SKM-1 treated with dmso at 0.1 percent for 144 hours (cell line): Measurements from ENCODE around the gene NUP42.
"Not testable (repeated sequence)": the region's sequence is repeated elsewhere in the genome, so short reads cannot be mapped to it uniquely, and the experiment has no call there.

ENCODE experiments used
- DNase-seq: peaks from one replicate; lab custom pipeline; 2025; ENCODE audit not compliant: unreplicated experiment; lab: John Stamatoyannopoulos, UW

The NUP42 gene

DNA sequence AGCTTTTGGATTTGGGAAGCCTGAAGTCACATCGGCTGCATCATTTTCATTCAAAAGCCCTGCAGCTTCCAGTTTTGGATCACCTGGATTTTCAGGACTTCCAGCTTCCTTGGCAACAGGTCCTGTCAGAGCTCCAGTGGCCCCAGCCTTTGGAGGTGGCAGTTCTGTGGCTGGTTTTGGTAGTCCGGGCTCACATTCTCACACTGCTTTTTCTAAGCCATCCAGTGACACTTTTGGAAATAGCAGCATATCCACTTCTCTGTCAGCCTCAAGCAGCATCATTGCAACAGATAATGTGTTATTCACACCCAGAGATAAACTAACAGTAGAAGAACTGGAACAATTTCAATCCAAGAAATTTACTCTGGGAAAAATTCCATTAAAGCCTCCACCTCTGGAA is 18.5 kb downstream of the NUP42 start:
- no peak for DNase-seq

DNA sequence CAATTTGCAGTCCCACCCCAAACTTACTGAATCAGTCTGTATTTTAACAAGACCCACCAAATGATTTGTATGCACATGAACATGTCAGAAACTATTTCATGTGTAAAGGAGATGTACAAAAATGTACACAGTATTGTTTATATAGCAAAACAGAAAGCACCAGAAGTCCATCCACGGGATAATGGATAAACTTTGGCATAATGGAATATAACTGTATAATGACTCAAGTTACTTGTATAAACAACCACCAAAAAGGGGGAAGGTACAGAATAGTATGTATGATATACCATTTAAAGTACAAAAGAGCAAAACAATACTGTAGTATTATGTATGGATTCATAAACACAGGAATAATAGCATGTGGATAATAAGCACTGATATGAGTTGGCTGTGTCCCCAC is 22.4 kb downstream of the NUP42 start:
- DNase-seq: no peak

DNA sequence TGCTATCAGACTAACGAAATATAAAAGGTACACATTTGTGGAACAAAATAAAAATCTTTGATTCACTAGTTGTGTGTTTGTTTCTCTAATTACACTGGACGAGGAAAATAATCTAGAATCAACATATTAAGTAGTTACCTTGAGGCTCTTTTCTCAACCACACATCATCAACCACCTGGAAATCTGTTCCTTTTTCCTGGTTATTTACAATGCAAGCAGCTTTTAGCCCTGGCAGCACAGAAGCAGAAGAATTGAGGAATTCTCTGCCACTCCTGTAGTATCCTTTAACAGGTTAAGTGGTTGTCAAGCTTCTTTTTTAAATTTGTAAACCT is 23.7 kb downstream of the NUP42 start:
- DNase-seq: no peak

DNA sequence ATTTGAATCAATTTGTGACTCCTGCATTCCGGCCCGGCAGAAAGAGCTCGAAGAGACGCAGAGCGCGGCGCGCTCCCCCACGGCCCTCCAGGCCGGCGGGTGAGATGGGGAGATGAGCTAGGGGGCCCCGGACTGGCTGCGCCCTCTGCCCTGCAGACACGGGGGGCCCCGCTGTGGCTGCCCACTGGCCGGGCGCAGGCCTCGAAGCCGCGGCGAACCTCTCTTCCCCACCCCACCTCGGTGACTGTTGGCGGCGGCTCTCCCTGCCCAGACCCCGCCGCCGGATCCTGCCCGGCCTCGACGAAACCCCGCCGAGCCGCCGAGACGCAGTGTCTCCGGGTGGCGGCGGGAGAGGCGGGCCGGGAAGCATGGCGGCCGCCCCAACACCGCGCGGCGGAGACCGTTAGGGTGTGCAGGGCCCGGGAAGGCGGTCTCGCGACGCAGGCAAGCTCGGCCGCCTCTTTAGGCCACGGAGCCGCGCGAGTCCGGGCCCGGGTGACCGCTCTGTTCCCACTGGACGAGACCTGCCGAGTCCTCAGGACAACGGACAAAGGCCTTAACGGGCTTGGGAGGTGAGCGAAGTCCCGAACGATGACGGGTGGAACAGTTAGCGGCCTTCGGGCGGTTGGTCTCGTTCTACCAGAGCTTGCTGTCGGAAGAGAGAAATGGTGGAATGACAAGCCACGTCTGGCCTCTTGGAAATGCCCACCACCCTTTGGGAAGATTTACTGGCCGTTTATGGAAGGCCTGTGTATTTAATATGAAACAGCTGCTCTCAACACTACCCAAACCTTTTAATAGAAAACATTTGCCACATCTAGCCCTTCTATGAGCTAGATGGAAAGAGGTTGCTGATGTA is 24.3 kb downstream of the NUP42 start:
- no peak for DNase-seq

DNA sequence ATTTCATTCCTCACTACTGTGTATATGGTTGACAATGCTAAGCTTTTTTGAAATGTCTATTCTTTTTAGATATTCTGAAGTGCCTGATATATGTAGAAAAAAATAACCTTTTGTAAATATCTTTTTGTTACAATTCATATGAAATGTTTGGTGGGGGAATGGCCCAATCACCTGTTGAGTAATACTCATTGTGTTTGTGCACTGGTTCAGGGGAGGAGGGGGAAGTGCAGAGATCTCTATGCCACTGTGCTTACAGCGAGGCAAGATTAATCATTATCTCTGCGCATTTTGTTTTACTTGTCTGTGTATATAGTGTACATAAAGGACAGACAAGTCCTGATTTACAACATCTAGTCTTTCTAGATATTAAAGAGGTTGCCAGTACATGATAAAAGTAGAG is 25.2 kb downstream of the NUP42 start:
- DNase-seq: peak; percentile 2

DNA sequence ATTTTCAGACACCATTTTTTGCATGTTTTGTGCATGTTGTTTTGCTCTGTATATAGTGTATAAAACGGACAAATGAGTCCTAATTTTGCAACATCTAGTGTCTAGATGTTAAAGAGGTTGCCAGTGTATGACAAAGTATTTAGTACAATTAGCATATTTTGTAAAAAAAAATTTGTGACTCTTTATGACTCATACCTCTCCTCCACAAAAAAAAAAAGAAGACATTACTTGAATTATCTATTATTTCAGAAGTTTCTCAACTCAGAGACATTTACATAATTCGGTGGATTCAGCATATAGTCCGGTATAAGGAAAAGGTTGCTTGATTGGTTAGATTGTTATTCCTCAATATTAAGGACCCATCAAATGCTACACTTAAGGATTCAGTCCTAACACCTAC is 26.0 kb downstream of the NUP42 start:
- no peak for DNase-seq

DNA sequence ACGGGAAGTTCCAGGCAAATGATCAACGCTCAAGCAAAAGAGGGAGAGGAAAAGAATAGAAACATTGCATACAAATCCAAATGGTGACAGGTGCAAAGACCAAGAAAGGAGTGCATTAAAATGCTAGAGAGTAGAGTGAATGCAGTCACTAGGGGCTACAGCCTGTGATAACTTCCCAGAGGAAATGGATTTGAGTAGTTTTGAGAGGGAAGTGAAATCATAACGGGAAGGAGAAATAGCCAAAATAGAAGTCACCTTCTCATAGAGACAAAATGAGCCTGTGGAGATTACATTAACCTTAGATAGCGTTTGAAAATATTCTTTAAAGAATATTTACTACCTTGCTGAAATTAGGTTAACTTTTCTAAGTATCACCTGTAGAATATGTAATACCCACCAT is 26.5 kb downstream of the NUP42 start:
- DNase-seq: peak; percentile 7

DNA sequence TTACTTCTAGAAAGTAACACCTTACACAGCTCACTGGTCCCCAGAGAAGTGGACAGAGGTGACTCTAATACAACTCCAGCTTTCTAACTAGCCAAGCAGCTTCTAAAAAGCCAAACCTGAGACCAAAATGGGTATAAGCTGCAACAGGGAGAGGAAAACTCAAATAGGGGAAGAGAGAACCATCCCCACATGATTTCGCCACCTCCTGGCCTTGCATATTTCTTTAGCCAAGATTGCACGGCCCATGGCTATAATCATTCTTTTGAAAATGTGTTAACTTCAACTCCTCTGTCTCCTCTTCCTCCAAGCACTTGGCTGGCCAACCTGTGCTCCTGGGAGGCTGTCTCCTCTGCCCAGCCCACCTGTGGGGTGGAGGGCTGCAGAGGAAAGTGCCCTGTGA is 28.7 kb downstream of the NUP42 start:
- DNase-seq: peak; percentile 71

DNA sequence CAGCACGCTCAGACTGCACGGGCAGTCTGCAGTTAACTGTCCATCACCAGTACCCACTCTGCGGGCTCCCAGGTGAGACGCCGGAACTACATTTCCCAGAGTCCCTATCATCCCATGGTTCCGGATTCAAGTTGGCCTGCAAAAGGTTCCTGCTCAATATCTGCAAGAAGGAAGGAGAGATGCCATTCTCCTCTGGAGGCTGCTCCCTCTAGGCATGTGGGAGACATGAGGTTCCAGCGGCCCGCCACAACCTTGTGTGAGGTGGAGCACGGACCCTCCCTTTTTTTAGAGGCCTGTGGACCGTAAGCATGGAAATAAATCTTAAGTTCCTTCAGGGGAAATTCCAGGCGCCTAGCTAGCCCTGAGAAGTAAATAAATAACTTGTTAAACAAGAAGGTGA is 29.7 kb downstream of the NUP42 start:
- no peak for DNase-seq

DNA sequence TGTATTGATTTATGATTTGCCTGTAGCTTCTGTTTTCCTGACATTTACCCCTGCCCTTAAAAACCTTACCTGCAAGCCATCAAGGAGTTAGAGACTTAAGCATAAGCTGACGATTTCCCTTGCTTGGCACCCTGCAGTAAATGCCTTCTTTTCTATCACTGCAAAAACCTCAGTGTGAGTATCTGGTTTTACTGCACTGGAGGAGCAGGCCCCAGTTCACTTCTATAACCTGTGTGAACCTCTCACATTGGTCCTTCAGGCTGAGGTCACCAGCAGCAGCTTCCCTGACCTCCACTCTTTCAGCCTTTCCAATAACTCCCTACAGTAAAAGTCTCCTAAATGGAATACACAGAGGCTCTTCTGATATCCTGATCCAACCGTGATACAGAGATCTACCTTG is 30.5 kb downstream of the NUP42 start:
- no peak for DNase-seq

DNA sequence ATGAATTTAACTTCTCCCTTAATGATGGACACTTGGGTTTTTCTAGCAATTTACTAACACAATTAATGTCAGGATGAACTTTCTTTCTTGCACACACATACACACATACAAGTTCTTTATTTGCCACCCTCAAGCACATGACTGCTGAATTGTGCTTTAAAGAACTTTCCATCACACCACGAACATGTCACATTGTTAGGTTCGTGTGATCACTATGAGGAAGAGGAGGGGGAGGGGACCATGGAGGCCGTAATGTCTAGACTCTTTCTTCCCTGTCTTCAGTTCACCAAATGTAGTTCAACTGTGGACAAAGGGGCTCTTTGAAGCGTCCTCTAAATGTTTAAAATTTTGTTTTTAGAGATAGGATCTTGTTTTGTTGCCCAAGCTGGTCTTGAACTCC is 31.0 kb downstream of the NUP42 start:
- DNase-seq: no peak

DNA sequence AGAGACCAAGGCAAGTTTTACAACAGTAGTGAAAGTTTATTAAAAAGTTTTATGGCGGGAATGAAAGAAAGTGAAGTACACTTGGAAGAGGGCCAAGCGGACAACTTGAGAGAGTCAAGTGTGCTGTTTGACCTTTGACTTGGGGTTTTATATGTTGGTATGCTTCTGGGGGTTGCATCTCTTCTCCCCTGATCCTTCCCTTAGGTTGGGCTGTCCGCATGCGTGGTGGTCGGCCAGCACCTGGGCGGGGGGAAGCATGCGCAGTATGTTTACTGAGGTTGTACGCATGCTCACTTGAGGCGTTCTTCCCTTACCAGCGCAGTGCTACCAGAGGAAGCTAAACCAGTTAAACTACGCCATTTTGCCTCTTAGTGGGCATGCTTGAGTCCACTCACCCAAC is 31.9 kb downstream of the NUP42 start:
- no peak for DNase-seq

DNA sequence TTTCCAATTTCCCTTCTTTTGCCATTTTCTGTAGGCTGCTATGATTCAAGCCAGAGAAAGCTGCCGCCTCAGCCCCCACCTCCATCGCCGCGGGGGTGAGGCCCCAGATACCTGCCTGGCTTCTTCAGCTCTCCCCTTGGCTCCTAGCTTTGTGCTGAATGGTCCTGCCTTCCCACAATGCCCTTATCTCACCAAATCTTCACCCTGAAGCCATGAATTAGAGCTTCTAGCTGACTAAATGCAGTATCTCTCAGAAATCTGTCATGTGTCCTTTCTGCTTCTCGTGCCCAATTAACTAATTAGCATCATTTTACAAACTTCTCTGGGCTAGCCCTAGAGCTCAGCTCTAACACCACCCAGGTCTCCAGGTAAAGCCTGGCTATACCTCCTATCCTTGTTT is 32.6 kb downstream of the NUP42 start:
- no peak for DNase-seq

DNA sequence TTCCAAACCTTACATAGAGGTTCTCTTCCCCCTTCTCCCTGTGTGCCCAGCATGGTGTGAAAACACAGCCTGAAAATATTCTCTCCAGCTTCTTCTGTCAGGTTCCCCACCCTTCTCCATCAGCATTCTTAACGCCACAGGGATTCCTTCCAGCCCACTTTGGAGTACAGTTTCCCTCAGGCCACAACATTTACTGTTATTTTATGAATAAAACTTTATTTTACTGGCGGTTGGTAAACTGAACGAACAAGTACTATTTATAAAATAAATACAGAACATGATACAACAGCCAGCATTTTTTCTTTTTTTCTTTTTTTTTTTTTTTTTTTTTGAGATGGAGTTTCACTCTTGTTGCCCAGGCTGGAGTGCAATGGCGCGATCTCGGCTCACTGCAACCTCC is 33.1 kb downstream of the NUP42 start:
- DNase-seq: no peak

DNA sequence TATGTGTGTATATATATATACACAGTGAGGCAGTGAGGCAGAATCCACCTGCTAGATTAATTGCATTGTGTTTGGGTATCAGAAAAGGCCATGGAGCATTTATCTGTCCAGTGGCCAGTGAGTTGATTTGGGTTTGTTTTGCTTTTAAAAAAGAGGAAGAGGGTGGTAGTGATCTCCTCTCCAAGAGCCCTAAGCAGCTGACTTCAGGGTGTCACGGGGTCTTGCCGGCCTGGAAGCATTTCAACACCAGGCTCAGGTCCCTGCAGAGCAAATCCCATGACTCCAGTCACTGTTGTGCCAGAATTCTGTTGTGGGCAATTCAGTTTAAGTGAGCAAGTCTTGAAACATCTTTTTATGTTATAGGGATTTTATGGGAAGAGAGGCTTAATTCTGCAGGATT is 34.2 kb downstream of the NUP42 start:
- peak; percentile 79 for DNase-seq

DNA sequence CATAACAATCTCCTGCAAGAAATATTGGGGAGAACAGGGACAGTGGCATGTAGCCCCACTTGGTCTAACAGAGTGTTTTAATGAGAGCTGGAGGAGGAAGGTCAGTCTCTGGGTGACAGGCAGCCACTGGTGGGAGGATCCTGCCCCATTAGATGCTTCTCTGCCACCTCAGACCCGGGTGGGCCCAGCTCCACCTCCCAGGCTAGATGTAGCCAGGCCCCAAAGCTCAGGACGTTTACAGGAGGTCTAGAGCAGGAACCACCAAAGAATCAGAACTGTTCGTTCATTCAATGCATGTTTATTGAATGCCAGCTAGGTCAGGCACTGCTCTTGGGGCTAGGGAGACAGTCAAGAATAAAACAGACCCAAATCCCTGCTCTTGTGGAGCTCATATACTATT is 36.3 kb downstream of the NUP42 start:
- DNase-seq: no peak

DNA sequence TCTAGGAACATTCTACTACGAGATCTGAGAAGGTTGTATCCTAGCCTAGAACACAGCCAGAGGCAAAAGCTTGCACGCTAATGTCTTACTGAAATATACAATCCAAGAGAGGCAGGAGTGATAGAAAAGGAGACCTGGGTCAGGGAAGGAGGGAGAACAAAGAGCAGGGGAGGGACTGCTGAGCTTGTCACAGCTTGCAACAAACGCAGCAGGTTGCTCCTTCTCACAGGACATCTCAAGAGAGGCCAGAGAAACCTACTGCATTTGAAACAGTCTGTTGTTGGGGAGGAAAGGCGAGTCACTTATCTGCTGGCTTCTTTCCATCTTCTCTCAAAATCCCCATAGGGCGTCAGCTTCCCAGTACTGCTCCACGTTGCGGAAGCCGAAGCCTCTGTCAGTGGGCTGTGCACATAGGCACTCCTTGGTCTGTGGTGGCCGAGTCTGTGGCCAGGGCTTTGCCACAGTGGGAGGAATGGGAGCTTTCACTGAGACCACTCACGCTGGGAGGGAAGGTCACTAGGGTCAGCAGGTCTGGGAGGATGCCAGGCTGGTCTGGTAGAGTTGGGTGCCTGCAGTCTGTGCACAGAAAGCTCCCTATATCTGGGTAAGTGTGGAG is 39.0 kb downstream of the NUP42 start:
- DNase-seq: no peak

DNA sequence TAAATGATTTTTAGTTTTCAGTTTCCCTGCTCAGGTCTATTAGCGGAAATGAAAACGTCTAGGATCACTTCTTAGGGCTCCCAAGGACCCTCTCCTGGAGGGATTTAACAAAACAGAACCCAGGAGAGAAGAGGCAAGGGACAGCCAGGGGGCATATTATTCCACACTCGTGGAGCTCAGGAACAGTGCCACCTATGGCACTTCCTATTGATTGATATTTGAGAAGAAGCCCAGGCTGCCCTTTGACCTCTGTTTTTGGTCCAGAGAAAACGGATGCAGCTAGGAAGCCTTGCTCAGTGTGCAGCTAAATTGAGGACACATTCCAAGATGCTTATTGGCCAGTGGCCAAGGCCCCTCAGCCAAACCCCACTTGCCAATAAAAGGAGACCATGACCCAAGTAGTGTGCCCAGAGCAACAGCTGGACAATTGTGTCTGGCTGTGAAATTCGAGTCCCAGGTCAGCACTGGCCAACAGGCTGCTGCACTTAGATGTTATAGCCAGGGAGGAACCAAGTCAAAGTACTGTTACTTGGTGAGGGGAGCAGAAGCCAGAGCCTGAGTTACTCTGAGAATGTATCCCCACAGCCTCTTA is 40.7 kb downstream of the NUP42 start:
- no peak for DNase-seq

DNA sequence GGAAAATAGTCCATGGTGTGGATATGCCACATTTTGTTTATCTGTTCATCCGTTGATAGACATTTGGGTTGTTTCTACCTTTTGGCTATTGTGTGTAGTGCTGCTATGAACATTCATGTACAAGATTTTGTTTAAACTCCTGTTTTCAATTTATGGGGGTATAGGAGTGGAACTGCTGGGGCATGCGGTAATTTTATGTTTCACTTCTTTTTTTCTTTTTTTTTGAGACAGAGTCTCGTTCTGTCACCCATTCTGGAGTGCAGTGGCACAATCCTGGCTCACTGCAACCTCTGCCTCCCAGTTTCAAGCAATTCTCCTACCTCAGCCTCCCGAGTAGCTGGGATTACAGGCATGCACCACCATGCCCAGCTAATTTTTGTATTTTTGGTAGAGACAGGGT is 42.5 kb downstream of the NUP42 start:
- DNase-seq: not testable (repeated sequence)

DNA sequence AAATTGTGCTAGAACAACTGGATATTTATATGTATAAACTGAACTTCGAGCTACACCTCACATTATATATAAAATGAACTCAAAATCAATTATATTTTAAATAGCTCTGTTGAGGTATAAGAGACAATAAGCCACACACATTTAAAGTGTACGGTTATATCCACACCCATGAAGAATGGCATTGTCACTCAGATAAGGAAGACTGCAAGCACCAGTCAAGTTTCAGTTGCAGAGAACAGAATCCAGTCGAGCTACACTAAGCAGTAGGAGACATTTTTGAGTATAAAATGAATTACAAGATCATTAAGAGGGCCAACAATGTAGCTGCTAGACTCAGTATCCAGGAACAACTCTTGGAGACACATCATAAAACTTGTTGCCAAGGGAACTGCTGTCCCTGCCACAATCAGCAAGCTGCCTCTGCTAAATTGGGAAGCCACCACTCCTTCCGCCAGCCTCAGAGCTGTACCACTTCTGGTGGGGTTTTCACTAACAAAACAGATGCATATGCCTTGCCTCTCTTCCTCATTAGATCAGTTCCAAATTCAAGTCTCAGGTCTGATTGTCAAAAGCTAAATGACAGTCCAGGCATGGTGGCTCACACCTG is 45.1 kb downstream of the NUP42 start:
- DNase-seq: no peak

DNA sequence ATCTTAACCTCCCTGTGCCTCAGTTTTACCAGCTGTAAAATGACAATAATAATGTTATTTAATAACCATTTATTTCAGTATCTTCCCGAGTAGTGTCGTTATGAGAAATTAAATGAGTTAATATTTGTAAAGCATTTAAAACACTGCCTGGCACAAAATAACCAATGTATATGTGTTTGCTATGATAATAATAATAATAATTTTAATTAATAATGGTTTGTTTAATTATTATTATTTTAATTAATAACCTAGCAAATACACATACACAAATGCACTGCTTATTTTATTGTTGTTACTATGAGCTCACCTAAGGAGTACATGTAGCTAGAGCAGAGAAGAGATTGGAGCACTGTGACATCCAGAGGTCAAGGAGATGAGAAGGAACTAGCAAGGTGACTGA is 46.6 kb downstream of the NUP42 start:
- DNase-seq: no peak

DNA sequence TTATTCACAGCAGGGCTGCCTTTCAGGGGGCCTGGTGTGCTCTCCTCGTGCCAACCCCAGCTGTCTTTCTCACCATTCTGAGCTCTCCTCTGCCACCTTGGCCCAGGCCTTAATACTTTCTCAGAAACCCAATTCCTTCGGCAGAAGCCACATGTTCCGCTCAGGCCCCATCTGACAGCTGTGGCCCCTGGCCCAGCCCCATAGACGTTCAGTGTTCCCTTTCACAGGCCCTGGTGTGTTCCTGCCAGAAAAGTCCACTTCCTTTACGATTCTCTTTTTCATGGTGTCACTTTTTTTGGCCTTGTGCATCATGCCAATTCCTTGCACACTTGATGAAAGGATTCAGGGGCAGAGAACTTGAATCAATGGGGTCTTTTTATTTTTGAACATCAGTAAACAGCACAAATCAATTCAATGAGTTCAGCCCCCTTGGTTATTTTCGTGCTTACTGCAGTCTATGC is 48.8 kb downstream of the NUP42 start:
- DNase-seq: no peak
